OCI-LY3 (cell line): ENCODE data around the gene KRTAP5-5.

Experiments
- EZH2phosphoT487 ChIP-seq: fragments of 200-600 bp; shearing (Covaris generic); IDR thresholded peaks from 2 replicates; pipeline ENCODE4 v1.6.1; 2018; ENCODE audit warnings: antibody characterized with exemption, mixed run types, low read depth
- TF ChIP-seq, protein P1 (sequence below): fragments of 200-600, 300-600 bp; sonication (generic); IDR thresholded peaks from 2 replicates; pipeline ENCODE4 v1.5.1; 2014; ENCODE audit warnings: antibody characterized with exemption, low read length, low read depth

DNA sequence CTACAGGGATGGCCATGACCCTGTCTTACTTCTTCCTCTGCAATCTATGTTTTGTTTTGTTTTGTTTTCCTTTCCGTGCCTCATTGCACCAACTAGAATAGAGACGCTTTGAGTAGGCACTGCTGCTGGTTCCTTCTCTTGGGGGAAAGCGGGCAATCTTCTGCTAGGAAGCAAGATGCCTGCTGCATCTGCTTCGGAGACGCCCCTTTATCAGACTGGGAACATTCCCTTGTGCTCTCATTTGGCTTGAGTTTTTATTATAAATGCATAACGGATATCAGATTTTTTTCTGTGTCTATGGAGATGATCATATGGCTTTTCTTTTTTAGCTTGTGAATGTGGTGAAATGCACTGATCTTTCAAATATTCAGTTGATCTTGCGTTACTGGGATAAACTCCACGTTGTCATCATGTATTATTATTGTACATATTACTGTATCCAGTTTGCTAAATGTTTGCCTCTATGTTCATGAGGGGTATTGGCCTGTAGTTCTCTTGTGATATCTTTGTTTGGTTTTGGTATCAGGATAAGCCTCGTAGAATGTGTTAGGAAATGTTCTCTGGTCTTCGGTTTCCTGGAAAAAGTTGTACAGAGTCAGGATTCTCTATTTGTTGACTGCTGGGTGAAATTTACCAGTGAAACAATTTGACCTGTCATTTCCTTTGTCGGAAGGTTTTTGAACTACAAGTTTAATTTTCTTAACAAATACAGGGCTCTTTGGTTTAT is 44.0 kb downstream of the KRTAP5-5 start:
- TF ChIP-seq, protein P1, sequence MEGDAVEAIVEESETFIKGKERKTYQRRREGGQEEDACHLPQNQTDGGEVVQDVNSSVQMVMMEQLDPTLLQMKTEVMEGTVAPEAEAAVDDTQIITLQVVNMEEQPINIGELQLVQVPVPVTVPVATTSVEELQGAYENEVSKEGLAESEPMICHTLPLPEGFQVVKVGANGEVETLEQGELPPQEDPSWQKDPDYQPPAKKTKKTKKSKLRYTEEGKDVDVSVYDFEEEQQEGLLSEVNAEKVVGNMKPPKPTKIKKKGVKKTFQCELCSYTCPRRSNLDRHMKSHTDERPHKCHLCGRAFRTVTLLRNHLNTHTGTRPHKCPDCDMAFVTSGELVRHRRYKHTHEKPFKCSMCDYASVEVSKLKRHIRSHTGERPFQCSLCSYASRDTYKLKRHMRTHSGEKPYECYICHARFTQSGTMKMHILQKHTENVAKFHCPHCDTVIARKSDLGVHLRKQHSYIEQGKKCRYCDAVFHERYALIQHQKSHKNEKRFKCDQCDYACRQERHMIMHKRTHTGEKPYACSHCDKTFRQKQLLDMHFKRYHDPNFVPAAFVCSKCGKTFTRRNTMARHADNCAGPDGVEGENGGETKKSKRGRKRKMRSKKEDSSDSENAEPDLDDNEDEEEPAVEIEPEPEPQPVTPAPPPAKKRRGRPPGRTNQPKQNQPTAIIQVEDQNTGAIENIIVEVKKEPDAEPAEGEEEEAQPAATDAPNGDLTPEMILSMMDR: no peak
- no peak for TF ChIP-seq EZH2phosphoT487
